A673 (cell line): ENCODE results near the gene VAMP2. TPM values are rescaled to one million over a fixed set of nuclear protein-coding genes. Genes with fewer than 3 reads are reported as not detected.
A peak's percentile ranks its signal among the peaks of the same experiment; 100 is the strongest.

ENCODE experiments used
- BruUV-seq: library from RNA; stranded (reverse); fragments of 400-500 nt; replicated peaks from 2 replicates; lab custom pipeline; 2021; lab: Mats Ljungman, UMichigan
- CTCF ChIA-PET: fragments of 300-600 bp; sonication (Branson Sonifier 250); formaldehyde crosslinking; loops from one replicate; lab custom pipeline; 2022; ENCODE audit warnings: antibody characterized with exemption; lab: Charles Lee
- POLR2A ChIA-PET: fragments of 300-600 bp; sonication (Branson Sonifier 250); formaldehyde crosslinking; loops from one replicate; lab custom pipeline; 2022; ENCODE audit warnings: antibody characterized with exemption; ENCODE audit not compliant: low non-redundant PET; lab: Charles Lee
- DNase-seq: peaks from one replicate; pipeline ENCODE4 v3.0.0-alpha.2; 2015; ENCODE audit warnings: low spot score
- H3K27ac ChIP-seq: fragments of 200-600 bp; sonication (generic); 2 replicates; pipeline ENCODE4 v1.5.1; 2016; ENCODE audit warnings: mixed run types, low read depth, mild to moderate bottlenecking, mixed read lengths, antibody characterized with exemption, low read length; ENCODE audit not compliant: poor library complexity, severe bottlenecking
- H3K27me3 ChIP-seq: fragments of 200-600 bp; sonication (generic); replicated peaks from 2 replicates; pipeline ENCODE4 v1.6.1; 2017; ENCODE audit warnings: mixed run types, low read depth, mild to moderate bottlenecking, mixed read lengths, antibody characterized with exemption, low read length; ENCODE audit not compliant: insufficient read depth, poor library complexity
- H3K36me3 ChIP-seq: fragments of 200-600 bp; sonication (generic); 2 replicates; pipeline ENCODE4 v1.6.1; 2016; ENCODE audit warnings: mixed run types, mild to moderate bottlenecking, mixed read lengths, antibody characterized with exemption, low read length; ENCODE audit not compliant: insufficient read depth, poor library complexity, severe bottlenecking
- H3K4me1 ChIP-seq: fragments of 200-600 bp; sonication (generic); 2 replicates; pipeline ENCODE4 v1.6.1; 2017; ENCODE audit warnings: mixed run types, mild to moderate bottlenecking, mixed read lengths, antibody characterized with exemption, low read length; ENCODE audit not compliant: insufficient read depth, poor library complexity, severe bottlenecking
- H3K4me3 ChIP-seq: fragments of 200-600 bp; sonication (generic); 2 replicates; pipeline ENCODE4 v1.5.1; 2016; ENCODE audit warnings: low read depth, mixed run types, mild to moderate bottlenecking, mixed read lengths, low read length; ENCODE audit not compliant: poor library complexity, severe bottlenecking
- H3K9me3 ChIP-seq: fragments of 200-600 bp; sonication (generic); 2 replicates; pipeline ENCODE4 v1.6.1; 2016; ENCODE audit warnings: mixed run types, low read depth, mild to moderate bottlenecking, mixed read lengths, antibody characterized with exemption, low read length; ENCODE audit not compliant: poor library complexity, severe bottlenecking
- CTCF ChIP-seq: fragments of 300-800, 200-600 bp; sonication (generic); conservative IDR thresholded peaks from 2 replicates; pipeline ENCODE4 v1.5.1; 2017; ENCODE audit warnings: low read depth, mild to moderate bottlenecking, antibody characterized with exemption, low read length, moderate library complexity, mixed read lengths
- EZH2 ChIP-seq: fragments of 200-600 bp; sonication (generic); IDR thresholded peaks from 2 replicates; pipeline ENCODE4 v1.6.1; 2017; ENCODE audit warnings: borderline replicate concordance, low read depth, mild to moderate bottlenecking, mixed read lengths, antibody characterized with exemption, low read length; ENCODE audit not compliant: poor library complexity, severe bottlenecking
- intact Hi-C: fragments of 100-400 bp; cut with micrococcal nuclease; formaldehyde crosslinking; loops from one replicate; pipeline ENCODE4 v1.10.0; 2022; ENCODE audit not compliant: unreplicated experiment
- total RNA-seq: library from RNA; stranded (reverse); gene quantifications from 2 replicates; pipeline ENCODE4 v1.2.3, GENCODE V29; 2021

The VAMP2 gene
- total RNA-seq, 1 experiment from 2014 or later, result 41.3 TPM

GRCh38 chr17:8125154-8125946 lies 37.4 kb downstream of the VAMP2 start:
- Histone ChIP-seq H3K36me3 (no peaks in the 10 kb centered on the region), H3K27ac (peak overlapping the region; percentile 58), H3K9me3 (no peaks in the 10 kb centered on the region), H3K4me3 (peak overlapping the region; percentile 68), H3K4me1 (peaks cover 6% of the 10 kb centered on the region), H3K27me3 (no peaks in the 10 kb centered on the region)
- no TSS peak for BruUV-seq
- ChIA-PET POLR2A (no interaction called here), CTCF (no interaction called here)
- intact Hi-C loops, result no loop called here
- no peak for TF ChIP-seq EZH2
- no peak for TF ChIP-seq CTCF
- peak; percentile 90 for DNase-seq

GRCh38 chr17:8124350-8125153 lies 38.2 kb downstream of the VAMP2 start:
- peak; percentile 50 for DNase-seq
- Histone ChIP-seq H3K9me3 (no peaks in the 10 kb centered on the region), H3K27ac (no peak overlapping the region), H3K4me1 (peaks cover 6% of the 10 kb centered on the region), H3K4me3 (peak overlapping the region; percentile 68), H3K27me3 (no peaks in the 10 kb centered on the region), H3K36me3 (no peaks in the 10 kb centered on the region)
- ChIA-PET POLR2A (no interaction called here), CTCF (interaction anchor here (0.6 kb wide), 1 partner anchor 30 kb away, joined by 3 read pairs; no protein-coding TSS in a partner anchor)
- intact Hi-C loops, result loop anchor here (5.0 kb wide), 1 partner anchor 253 kb away; the partner anchor contains the start of gene KRABD2
- TF ChIP-seq CTCF (no peak), EZH2 (no peak)
- no TSS peak for BruUV-seq

- no TSS peak for BruUV-seq
- TF ChIP-seq EZH2 (no peak), CTCF (no peak)
- peak; percentile 57 for DNase-seq
- Histone ChIP-seq H3K27me3 (no peaks in the 10 kb centered on the region), H3K27ac (no peak within 1 kb of the TSS), H3K4me3 (peak within 1 kb of the TSS; percentile 68), H3K36me3 (no peaks in the 10 kb centered on the region), H3K4me1 (peaks cover 6% of the 10 kb centered on the region), H3K9me3 (no peaks in the 10 kb centered on the region)
- intact Hi-C loops, result loop anchor here (2.0 to 5.0 kb wide), 2 partner anchors 33 to 253 kb away; partner anchors contain the start of gene KRABD2
- POLR2A ChIA-PET, result no interaction called here
- CTCF ChIA-PET, result interaction anchor here (0.6 kb wide), 1 partner anchor 29 kb away, joined by 3 read pairs; no protein-coding TSS in a partner anchor
These were observed 38.9 kb downstream of the VAMP2 start, which contains the start of gene HES7 for GRCh38 chr17:8123695-8124349. TSS of gene HES7 (minus strand) at chr17:8124106. CDS start at chr17:8124084, 22 bp downstream.
